Measurements from ENCODE around the gene EXOC3L2. TPM values are rescaled to one million over a fixed set of nuclear protein-coding genes. Genes with fewer than 3 reads are reported as not detected.
A peak's percentile ranks its signal among the peaks of the same experiment; 100 is the strongest.

The EXOC3L2 gene
- total and polyA plus RNA-seq, 5 donors from 2014 or later, result not detected

GRCh38 chr19:45247136-45247535 is 1.9 kb upstream of the EXOC3L2 start:
- Histone ChIP-seq H3K27ac (ENCODE audit: insufficient read depth, low read length, poor library complexity, severe bottlenecking) (no peak overlapping the region), H3K9me3 (ENCODE audit: control insufficient read depth in 2 of 2, low read length in 2 of 2) (no peaks in the 10 kb centered on the region), H3K36me3 (ENCODE audit: control insufficient read depth, insufficient read depth, low read length) (no peaks in the 10 kb centered on the region), H3K27me3 (ENCODE audit: control insufficient read depth, insufficient read depth, low read length) (peaks cover 2% of the 10 kb centered on the region), H3K4me3 (ENCODE audit: low read depth, low read length) (no peak overlapping the region), H3K4me1 (ENCODE audit: control insufficient read depth, insufficient read depth, low read length, poor library complexity, severe bottlenecking) (peaks cover 18% of the 10 kb centered on the region)
- Mint-ChIP-seq H3K9me3 (no peaks in the 10 kb centered on the region), H3K4me3 (no peak overlapping the region), H3K27ac (no peak overlapping the region), H3K27me3 (peaks cover 26% of the 10 kb centered on the region), H3K36me3 (no peaks in the 10 kb centered on the region), H3K4me1 (peaks cover 0 to 11% (median 2%) of the 10 kb centered on the region in 4 donors)
- no peak for ATAC-seq (ENCODE audit: low read depth in 2 of 2)
- DNase-seq, result no peak

- Mint-ChIP-seq H3K27ac (peak overlapping the region in 1 of 3 donors; percentile 85), H3K36me3 (no peaks in the 10 kb centered on the region), H3K9me3 (no peaks in the 10 kb centered on the region), H3K4me1 (peaks cover 0 to 9% (median 1%) of the 10 kb centered on the region in 4 donors), H3K27me3 (peaks cover 26% of the 10 kb centered on the region), H3K4me3 (no peak overlapping the region)
- Histone ChIP-seq H3K27me3 (ENCODE audit: control insufficient read depth, insufficient read depth, low read length) (peaks cover 2% of the 10 kb centered on the region), H3K4me3 (ENCODE audit: low read depth, low read length) (no peak overlapping the region), H3K9me3 (ENCODE audit: control insufficient read depth in 2 of 2, low read length in 2 of 2) (no peaks in the 10 kb centered on the region), H3K36me3 (ENCODE audit: control insufficient read depth, insufficient read depth, low read length) (no peaks in the 10 kb centered on the region), H3K27ac (ENCODE audit: insufficient read depth, low read length, poor library complexity, severe bottlenecking) (no peak overlapping the region), H3K4me1 (ENCODE audit: control insufficient read depth, insufficient read depth, low read length, poor library complexity, severe bottlenecking) (peaks cover 13% of the 10 kb centered on the region)
- DNase-seq (no peak), ATAC-seq (ENCODE audit: low read depth in 2 of 2) (no peak)
Observed at GRCh38 chr19:45245826-45246225, 619 bp upstream of the EXOC3L2 start.

- Histone ChIP-seq H3K27ac (ENCODE audit: insufficient read depth, low read length, poor library complexity, severe bottlenecking) (no peak overlapping the region), H3K27me3 (ENCODE audit: control insufficient read depth, insufficient read depth, low read length) (peaks cover 2% of the 10 kb centered on the region), H3K9me3 (ENCODE audit: control insufficient read depth in 2 of 2, low read length in 2 of 2) (no peaks in the 10 kb centered on the region), H3K4me3 (ENCODE audit: low read depth, low read length) (no peak overlapping the region), H3K4me1 (ENCODE audit: control insufficient read depth, insufficient read depth, low read length, poor library complexity, severe bottlenecking) (peaks cover 6% of the 10 kb centered on the region), H3K36me3 (ENCODE audit: control insufficient read depth, insufficient read depth, low read length) (no peaks in the 10 kb centered on the region)
- Mint-ChIP-seq H3K9me3 (no peaks in the 10 kb centered on the region), H3K4me1 (peaks cover 0 to 6% (median 0%) of the 10 kb centered on the region in 4 donors), H3K27me3 (peaks cover 31% of the 10 kb centered on the region), H3K27ac (peak overlapping the region in 2 of 3 donors; percentile 17 to 43), H3K36me3 (no peaks in the 10 kb centered on the region), H3K4me3 (peak overlapping the region in 1 of 4 donors; percentile 9)
- no peak for DNase-seq
- ATAC-seq (ENCODE audit: low read depth in 2 of 2), result no peak
Observed at GRCh38 chr19:45244133-45244794, 943 bp downstream of the EXOC3L2 start.

- no peak overlapping the region for H3K27ac ChIP-seq (ENCODE audit: insufficient read depth, low read length, poor library complexity, severe bottlenecking)
Observed at GRCh38 chr19:45243144-45243732, 2.0 kb downstream of the EXOC3L2 start.

GRCh38 chr19:45238556-45238955 is 6.7 kb downstream of the EXOC3L2 start:
- Histone ChIP-seq H3K4me1 (ENCODE audit: control insufficient read depth, insufficient read depth, low read length, poor library complexity, severe bottlenecking) (no peaks in the 10 kb centered on the region), H3K27ac (ENCODE audit: insufficient read depth, low read length, poor library complexity, severe bottlenecking) (no peak overlapping the region), H3K27me3 (ENCODE audit: control insufficient read depth, insufficient read depth, low read length) (no peaks in the 10 kb centered on the region), H3K36me3 (ENCODE audit: control insufficient read depth, insufficient read depth, low read length) (no peaks in the 10 kb centered on the region), H3K9me3 (ENCODE audit: control insufficient read depth in 2 of 2, low read length in 2 of 2) (no peaks in the 10 kb centered on the region), H3K4me3 (ENCODE audit: low read depth, low read length) (no peak overlapping the region)
- Mint-ChIP-seq H3K27ac (no peak overlapping the region), H3K36me3 (no peaks in the 10 kb centered on the region), H3K4me3 (no peak overlapping the region), H3K27me3 (peaks cover 32% of the 10 kb centered on the region), H3K9me3 (peaks cover 0 to 2% (median 0%) of the 10 kb centered on the region in 7 donors), H3K4me1 (no peaks in the 10 kb centered on the region)
- ATAC-seq (ENCODE audit: low read depth in 2 of 2), result no peak
- no peak for DNase-seq

More at GRCh38 chr19:45243144-45243732, 2.0 kb downstream of the EXOC3L2 start:
- Mint-ChIP-seq H3K4me1 (peaks cover 0 to 2% (median 0%) of the 10 kb centered on the region in 4 donors), H3K4me3 (no peak overlapping the region), H3K36me3 (no peaks in the 10 kb centered on the region), H3K27me3 (peaks cover 31% of the 10 kb centered on the region), H3K27ac (no peak overlapping the region), H3K9me3 (no peaks in the 10 kb centered on the region)
- ATAC-seq (ENCODE audit: low read depth in 2 of 2) (no peak), DNase-seq (no peak)
- H3K4me1 ChIP-seq (ENCODE audit: control insufficient read depth, insufficient read depth, low read length, poor library complexity, severe bottlenecking), result no peaks in the 10 kb centered on the region
- H3K27me3 ChIP-seq (ENCODE audit: control insufficient read depth, insufficient read depth, low read length), result peaks cover 2% of the 10 kb centered on the region
- no peaks in the 10 kb centered on the region for H3K9me3 ChIP-seq (ENCODE audit: control insufficient read depth in 2 of 2, low read length in 2 of 2)
- no peak overlapping the region for H3K4me3 ChIP-seq (ENCODE audit: low read depth, low read length)
- no peaks in the 10 kb centered on the region for H3K36me3 ChIP-seq (ENCODE audit: control insufficient read depth, insufficient read depth, low read length)

- no peaks in the 10 kb centered on the region for H3K36me3 Mint-ChIP-seq
Observed at GRCh38 chr19:45235485-45235884, 9.7 kb downstream of the EXOC3L2 start.

GRCh38 chr19:45234089-45234869 is 10.9 kb downstream of the EXOC3L2 start:
- no peak for ATAC-seq (ENCODE audit: low read depth in 2 of 2)
- H3K4me1 ChIP-seq (ENCODE audit: control insufficient read depth, insufficient read depth, low read length, poor library complexity, severe bottlenecking), result no peaks in the 10 kb centered on the region
- no peak overlapping the region for H3K4me3 ChIP-seq (ENCODE audit: low read depth, low read length)
- H3K27ac ChIP-seq (ENCODE audit: insufficient read depth, low read length, poor library complexity, severe bottlenecking), result no peak overlapping the region
- Mint-ChIP-seq H3K27me3 (peaks cover 35% of the 10 kb centered on the region), H3K4me3 (no peak overlapping the region), H3K9me3 (peaks cover 0 to 2% (median 0%) of the 10 kb centered on the region in 7 donors), H3K36me3 (no peaks in the 10 kb centered on the region), H3K27ac (no peak overlapping the region), H3K4me1 (no peaks in the 10 kb centered on the region)
- H3K27me3 ChIP-seq (ENCODE audit: control insufficient read depth, insufficient read depth, low read length), result no peaks in the 10 kb centered on the region
- DNase-seq, result no peak
- H3K36me3 ChIP-seq (ENCODE audit: control insufficient read depth, insufficient read depth, low read length), result no peaks in the 10 kb centered on the region
- no peaks in the 10 kb centered on the region for H3K9me3 ChIP-seq (ENCODE audit: control insufficient read depth in 2 of 2, low read length in 2 of 2)

More at GRCh38 chr19:45235485-45235884, 9.7 kb downstream of the EXOC3L2 start:
- peaks cover 0 to 2% (median 0%) of the 10 kb centered on the region in 7 donors for H3K9me3 Mint-ChIP-seq
- no peaks in the 10 kb centered on the region for H3K36me3 ChIP-seq (ENCODE audit: control insufficient read depth, insufficient read depth, low read length)
- no peaks in the 10 kb centered on the region for H3K4me1 Mint-ChIP-seq
- H3K27ac Mint-ChIP-seq, result no peak overlapping the region
- no peak overlapping the region for H3K4me3 ChIP-seq (ENCODE audit: low read depth, low read length)
- DNase-seq, result no peak
- no peak overlapping the region for H3K4me3 Mint-ChIP-seq
- no peak overlapping the region for H3K27ac ChIP-seq (ENCODE audit: insufficient read depth, low read length, poor library complexity, severe bottlenecking)
- H3K4me1 ChIP-seq (ENCODE audit: control insufficient read depth, insufficient read depth, low read length, poor library complexity, severe bottlenecking), result no peaks in the 10 kb centered on the region
- no peaks in the 10 kb centered on the region for H3K9me3 ChIP-seq (ENCODE audit: control insufficient read depth in 2 of 2, low read length in 2 of 2)
- H3K27me3 Mint-ChIP-seq, result peaks cover 40% of the 10 kb centered on the region
- no peaks in the 10 kb centered on the region for H3K27me3 ChIP-seq (ENCODE audit: control insufficient read depth, insufficient read depth, low read length)
- ATAC-seq (ENCODE audit: low read depth in 2 of 2), result no peak

All from CD4-positive, CD25-positive, alpha-beta regulatory T cell (primary cell).